ENCODE results near the gene SMG1.

GRCh38 chr16:18855196-18855595 lies 71.0 kb downstream of the SMG1 start:
- TF ChIP-seq CTCF (IDR thresholded peaks at IDR 0.05 in 8 of 11, conservative IDR thresholded peaks at IDR 0.05 in 3 of 11), result no peak
- TF ChIP-seq POLR2A (IDR thresholded peaks at IDR 0.05), result no peak

All from spleen (tissue), 7 donors.